GM21723 (cell line): ENCODE data around the gene MYBPH.

Experiments
- ATAC-seq: cut with Tn5 transposase; IDR thresholded peaks from one replicate; pipeline ENCODE4 v1.9.1; 2021; ENCODE audit warnings: mild to moderate bottlenecking, moderate library complexity; ENCODE audit not compliant: unreplicated experiment

MYBPH gene

DNA sequence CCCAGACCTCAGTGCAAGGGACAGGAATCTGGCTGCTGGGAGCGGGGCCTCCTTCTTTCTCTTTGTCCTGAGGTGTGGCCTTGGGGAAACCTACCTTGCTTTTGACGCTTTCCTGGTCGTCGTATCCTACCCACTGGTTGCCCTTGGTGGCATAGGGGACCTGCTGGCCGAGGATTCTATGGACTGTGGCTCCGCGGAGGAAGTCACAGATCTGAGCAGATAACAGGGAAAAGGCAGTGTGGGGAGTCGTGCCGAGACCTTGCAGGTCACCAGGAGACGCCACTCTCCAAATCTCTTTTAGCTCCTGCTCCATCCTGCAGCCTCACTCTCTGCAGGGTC is 4.0 kb upstream of the MYBPH start:
- ATAC-seq, result no peak

DNA sequence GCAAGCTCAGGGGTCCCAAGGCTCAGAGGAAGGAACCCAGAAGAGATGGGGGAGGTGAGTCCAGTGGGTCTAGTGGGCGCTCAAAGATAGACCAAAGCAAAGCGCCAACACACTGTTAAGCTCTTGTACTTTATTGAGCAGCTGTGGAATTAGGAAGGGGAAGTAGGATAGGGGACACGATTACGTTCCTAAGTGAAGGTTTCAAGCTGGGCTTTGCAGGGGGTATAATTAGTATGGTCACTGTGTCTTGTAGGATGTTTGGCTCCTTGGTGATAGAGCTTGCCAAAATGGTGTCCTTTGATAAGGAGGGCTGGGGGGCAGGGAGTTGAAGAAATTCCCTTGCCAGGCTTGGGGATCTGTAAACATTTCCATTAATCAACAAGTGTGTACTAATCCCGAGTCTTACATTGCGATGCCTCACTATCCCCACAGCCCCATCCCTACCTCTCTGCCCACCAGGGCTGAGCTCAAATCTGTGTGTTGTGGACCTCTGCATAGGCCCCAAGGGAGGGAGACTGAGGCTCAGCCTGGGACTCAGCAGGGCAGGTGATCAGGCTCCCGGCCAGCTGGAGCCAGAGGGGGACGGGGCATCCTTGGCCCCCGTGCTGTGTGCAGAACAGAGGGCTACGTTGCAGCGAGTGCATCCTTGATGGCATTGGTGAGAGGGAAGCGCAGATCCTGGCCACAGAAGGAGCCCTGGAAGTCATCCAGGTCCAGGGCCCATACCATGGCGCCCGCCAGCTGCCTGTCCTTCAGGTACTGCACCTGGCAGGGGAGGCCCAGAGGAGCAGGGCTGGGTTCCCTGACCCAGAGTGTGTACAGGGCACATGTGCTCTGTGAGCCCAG is 3.4 kb upstream of the MYBPH start:
- ATAC-seq, result no peak

DNA sequence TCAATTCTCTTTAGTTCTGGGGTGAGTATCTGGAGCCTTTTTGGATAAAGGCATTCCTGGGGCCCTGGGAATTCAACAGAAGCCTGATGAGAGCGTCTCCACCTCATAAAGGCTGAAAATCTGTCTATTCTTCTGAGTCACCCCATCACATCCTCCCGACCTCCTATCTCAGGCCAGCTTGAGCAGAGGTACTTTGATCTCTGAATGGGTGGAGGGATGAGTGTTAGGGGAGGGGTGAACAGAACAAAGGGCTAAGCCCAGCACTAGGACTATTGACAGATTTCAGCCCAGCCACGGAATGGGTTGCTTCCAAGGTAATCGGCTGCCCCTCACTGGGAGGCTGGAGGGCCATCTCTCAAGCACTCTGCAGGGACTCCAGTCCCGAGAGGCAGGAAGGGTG is 2.5 kb upstream of the MYBPH start:
- ATAC-seq, result no peak

DNA sequence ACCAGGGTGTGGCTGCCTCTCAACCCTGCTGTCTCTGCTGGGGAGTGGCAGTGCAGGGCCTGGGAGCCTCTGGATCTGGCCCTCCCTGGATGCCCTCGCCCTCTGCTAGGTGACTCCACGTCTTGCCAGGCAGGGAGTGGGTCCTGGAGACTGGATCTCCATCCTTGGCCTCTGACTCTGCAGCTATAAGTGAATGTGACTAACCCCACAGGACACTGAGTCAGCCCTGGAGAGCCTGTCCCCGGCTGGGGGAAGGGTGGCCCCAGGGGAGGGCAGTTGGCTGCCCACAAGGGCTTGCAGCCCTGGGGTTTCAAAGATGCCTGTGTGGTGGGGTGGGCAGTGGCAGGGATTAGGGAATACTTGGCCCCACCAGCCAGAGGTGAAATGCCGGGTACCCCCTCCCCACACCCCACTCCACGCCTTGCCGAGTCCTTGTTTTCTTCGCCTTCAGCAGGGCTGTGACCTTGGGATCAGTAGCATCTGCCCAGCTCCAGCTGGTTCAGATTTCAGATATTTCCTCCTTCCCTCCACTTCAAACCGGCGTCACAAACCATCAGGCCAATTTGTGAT is 1.9 kb upstream of the MYBPH start:
- no peak for ATAC-seq

DNA sequence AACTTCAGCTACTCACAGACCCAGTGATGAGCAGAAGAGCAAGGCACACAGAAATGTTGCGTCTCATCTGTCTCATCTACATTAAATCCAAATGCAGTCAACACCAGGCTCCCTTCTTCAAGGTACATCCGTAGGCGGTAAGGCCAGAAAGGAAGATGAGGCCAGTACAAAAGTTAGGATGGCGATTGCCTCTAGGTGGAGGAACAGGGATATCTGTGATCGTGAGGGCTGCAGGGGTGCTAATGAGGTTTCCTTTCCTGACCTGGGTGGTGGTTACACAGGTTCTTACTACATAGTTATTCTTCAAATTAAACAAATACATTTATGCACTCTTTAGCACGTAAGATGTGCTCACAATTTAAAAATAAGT is 1.4 kb upstream of the MYBPH start:
- no peak for ATAC-seq

DNA sequence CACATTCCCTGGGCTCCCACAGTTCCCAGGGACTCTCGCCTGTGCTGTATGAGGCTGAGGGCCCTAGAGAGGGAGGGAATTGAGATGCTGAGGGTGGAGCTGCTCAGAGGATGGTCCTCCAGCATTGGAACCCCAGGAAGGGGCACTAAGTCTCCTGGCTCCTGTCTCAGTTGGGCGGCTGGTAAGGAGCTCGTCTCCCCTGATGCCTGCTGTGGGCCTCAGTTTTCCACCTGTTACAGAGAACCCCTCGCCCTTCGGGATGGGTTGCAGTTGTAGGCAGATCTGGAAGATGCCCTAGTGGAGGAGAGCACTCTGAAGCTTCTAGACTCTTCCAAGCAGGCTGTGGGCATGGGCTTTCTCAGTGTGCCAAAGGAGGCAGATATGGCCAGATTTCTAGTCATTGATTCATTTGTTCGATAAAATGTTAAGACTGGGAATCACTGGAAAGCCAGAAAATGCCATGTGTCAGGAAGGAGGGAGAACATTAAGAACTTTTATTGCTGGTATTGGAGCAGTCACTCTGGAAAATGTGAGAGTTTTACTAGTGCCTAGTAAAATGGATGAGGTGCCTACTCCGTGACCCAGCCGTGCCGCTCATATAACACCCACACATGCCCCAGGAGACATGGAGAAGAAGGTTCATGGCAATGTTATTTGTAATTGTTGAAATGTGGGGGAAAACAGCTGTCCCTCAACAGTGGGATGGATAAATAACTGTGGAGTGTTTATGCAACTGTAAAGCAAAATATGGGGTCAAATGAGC is 828 bp upstream of the MYBPH start:
- ATAC-seq, result no peak

DNA sequence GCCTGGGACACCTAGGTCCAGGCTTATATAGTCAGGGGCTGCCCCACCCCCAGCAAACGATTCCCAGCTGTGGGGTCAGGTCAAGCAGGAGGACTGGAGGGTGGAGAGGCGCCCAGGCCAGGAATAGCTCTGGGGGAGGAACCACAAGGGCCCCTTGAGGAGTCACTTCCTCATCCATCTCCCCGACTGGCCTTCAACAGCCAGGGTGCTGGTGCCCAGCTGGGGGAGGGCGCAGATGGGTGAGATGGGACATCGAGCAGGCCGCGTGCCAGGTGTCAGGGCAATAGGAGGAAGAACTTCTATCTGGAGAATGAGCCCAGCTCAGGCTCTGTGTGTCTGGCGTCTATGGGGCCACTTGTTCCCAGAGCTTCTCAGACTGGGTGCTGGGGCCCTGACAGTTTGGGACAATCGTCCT is 208 bp upstream of the MYBPH start:
- no peak for ATAC-seq

DNA sequence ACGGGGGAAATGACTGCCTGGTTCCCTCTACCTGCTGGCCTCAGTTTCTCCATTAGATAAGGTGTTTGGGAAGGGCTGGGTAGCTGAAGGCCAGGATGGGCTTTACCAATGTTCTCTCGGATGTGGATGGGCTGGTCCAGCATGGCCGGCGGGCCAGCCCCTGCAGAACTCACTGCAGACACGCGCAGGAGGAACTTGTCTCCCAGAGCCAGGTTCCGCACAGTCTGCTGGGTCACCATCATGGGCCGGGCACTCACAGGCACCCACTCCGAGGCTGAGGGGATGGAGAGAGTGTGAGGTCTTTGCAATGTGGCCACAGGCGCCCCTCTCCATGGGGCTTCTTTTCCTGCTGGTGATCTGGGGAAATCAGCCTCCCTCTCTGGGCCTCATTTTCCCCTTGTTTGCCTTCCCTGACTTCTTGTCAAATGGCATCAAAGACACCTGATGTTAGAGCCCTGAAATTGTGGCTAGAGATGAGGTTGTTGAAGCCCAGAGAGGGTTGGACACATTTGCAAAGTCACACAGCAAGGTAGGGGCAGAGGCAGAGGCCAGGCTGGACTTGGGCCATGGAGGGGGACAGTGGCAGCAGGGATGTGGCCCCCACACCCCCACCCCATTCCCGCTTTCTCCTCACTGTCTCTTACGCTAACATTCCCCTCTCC is 1.2 kb downstream of the MYBPH start:
- no peak for ATAC-seq

DNA sequence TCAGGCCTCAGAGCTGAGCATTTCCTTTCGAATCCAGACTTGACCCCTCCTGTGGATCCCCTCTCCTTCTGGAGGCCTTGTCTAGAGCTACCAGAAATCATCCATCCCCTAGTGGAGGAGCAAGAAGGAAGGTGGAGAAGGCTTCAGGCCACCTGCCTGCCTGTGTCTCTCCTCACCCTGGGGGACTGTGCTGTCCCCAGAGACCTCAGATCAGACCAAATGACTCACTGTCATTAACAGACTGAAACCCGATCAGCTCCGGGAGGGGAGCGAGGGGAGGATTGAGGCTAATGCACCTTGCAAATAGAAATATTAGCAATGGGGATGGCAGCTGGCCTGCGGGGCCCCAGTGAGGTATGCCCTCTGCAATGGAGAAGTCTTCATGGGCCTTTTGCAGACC is 2.1 kb downstream of the MYBPH start:
- peak; percentile 85 for ATAC-seq

DNA sequence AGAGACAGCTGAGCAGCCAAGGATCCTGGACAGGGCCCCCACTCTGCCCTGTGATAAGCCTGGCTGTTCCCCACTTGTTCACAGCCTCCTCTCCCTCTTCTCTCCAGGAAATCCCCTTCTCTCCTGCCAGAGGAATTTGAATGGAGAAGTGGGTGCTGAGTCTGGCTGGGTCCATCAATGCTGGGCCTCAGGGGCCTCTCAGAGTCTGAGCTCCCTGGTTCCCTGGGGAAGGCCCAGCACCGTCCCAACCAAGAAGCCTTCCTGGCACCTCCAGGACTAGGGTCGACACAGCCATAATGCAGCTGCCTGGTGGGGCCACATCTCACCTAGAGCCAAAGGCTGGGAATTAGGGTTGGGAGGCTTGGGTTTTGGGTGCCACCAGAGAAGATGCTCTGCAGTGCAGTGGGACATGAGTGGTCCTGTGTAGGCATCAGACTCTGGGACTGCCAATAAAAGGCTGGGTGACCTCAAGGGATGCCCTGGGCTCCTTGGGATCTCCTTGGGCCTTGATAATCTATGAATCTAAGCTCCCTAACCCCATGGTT is 2.5 kb downstream of the MYBPH start:
- ATAC-seq, result no peak

DNA sequence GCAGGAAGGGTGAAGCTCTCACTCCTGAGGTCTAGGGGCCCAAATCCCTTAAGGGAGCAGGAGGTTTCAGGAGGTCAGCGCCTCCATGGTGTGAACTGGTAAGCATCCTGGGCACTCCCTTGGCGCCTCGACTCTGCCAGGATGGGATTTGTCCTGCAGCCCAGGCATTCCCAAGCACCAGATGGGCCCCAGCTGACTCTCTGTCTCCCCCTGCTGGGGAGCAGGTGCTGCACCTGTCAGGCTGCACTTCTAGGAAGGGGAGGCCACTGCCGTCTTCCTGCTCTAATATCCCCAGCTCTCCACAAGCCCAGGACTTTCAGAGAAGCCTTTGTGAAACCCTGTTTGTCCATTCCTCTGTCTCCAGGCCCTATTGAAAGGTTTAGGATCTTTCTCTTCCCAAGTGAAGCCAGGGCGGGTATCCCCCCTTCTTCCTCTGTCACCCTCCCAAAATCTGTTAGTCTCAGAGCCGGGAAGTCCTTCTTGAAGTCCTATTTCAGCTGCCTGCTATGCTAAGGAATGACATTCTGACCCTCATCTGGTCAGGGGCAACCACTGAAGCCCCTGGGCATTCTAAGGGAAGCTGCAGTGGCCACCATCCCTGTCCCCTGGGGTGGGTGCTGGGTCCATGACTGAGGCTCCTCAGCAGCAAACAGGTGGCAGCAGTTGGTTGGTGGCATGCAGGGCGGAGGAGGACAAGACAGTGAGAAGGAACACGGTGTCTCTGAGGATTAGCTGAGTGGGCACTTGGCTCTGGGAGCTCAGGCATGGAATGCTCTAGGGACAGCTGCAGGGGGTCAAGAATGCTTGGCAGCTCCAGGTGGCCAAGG is 3.2 kb downstream of the MYBPH start:
- ATAC-seq, result no peak

DNA sequence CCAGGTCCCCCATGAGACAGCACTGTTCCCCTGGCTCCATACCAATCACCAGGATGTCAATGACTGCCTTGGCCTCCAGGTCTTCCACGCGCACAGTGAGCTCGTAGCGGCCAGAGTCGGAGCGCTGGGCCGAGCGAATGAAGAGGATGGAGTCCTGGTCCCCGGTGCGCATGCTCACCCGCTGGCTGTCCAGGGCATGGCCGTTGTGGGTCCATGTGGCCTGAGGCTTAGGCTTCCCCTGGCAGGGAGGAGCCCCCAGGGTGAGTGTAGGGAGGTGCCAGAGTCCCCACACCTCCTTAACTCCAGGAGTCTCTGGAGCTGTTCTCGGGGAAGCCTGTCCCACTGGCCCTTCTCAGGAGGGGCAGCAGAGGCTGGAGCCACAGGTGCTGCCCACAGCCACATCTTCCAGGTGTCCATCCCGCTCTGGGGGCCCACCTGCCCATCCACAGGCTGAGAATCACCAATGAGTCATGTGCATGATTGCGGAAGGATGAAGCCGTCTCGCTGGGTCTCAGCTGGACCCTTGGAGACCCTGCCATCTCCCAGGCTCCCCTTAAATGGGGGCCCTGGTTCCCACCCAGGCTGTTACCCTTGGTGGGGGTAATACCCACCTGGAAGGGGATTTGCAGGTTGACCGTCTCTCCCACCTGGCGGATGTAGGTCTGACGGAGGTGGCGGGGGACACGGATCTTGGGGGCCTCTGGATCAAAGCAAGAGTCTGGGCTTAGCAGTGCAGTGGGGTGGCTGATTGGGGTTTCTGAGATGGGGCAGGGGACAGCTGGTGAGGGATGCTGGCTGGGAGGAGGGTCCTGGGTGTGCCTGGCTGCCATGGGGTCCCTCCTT is 4.1 kb downstream of the MYBPH start:
- no peak for ATAC-seq

DNA sequence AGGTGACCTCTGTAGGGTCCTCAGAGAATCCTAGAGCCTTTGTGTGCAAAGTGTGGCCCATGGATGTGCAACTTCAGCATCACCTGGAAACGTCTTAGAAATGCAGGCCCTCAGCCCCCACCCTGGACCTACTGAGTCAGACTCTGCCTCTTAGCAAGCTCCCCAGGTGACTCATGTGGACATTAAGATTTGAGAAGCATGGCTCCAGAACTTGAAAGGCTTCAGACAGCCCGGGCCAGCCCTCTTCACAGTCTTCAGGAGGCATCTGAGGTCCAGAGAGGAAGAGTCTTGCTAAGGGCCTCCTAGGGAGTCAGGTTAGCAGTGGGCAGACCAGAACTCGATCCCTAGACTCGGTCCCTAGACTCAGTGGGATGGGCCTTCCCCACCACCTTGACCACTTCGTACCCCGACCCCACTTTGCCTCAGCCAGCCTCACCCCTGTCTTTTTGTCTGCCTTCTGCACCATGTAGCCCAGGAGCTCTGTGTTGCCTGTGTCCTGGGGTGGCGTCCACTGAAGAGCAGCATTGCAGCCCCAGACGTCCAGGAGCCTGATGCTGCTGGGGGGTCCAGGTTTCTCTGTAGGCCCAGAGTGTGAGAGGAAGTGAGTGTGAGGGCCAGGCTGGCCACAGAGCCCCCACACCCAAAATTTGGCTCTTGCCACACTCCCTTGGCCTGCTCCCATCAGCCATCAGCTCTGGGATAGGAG is 4.8 kb downstream of the MYBPH start:
- no peak for ATAC-seq

DNA sequence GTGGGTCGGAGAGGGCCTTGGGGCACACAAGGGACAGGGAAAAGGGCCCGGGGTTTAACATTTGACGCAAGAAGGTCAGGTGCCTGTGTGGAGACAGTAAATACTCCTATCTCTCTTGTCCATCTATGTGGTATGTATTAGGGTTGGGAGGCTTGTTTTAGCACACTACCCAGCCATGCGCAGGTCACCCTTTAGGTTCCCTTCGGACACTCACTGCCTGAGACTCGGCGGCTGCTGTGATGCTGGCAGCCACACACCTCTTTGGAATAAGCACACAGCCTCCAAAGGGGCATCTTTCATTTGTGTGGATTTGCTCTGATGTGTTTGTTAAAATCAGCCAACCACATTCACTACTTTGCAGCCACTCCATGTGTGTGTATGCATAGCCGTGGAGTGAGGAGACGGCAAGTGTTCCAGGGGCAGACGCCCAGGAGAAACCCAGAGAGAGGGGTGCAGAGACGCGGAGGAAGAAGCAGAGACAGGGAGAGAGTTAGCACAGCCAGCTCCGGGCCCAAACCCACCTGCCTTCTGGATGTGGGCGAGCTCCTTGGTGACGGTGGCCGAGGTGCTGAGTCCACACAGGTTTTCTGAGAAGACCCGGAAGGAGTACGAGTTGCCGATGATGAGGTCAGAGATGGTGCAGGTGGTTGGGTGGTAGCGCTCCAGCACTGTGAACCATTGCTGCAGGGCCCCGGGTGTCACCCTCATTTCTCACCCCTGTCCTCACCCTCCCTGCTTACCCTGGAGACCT is 5.7 kb downstream of the MYBPH start:
- no peak for ATAC-seq

DNA sequence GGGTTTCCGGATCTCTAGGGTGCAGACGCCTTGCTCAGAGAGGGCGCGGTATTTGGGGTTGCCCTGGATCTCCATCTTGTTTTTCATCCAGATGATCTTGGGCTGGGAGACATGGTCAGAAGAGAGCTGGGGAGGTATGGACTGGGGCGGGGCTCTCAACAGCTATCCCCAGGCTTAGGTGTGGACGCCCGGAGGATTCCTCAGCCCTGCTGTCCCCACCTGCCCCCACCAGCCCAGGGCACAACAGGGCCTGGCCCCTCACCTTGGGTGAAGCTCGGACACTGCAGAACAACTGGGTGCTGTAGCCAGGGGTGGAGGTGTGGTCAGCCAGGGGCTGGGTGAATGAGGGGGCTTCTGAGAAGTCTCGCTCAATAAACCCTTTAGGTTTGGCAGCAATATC is 6.6 kb downstream of the MYBPH start:
- ATAC-seq, result no peak

DNA sequence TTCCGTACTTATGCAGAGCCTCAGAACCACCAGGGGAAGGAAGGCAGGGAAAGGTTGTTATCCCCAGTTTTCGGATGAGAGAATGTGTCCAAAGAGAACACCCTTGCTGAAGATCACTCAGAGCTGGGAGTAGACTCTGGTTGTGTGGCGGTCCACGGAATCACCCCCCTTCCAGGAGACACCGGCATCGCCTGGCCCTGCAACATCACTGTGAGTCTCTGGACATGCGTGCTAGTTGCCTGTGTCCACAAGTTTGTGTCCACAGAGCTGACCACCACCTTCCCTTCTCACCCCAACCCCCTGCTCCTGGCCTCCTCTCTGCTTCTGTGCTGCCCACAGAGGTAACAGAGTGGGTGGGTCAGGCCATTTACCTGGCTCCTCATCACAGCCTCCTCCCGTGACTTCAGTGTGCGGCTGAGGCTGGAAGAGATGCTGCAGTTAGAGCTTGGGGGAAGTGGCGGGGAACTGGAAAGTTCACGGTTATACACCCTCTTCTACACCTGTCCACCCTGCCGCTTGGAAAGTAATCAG is 7.3 kb downstream of the MYBPH start:
- no peak for ATAC-seq

DNA sequence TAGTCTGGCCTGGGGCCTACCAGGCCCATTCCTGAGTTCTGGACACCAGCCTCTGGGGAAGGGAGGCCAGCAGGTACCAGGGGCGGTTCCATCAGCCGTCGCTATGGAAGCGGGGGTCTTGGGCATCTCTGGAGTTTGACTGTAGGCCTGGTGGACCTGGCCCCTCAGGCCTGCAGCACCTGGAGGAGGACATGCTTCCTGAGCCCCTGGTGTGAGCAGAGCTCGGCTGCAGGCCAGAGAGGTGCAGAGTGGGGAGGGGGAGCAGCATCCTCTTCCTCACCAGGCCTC is 7.8 kb downstream of the MYBPH start:
- no peak for ATAC-seq
